HepG2 (cell line): ENCODE data around the gene IGSF11. TPM values are rescaled to one million over a fixed set of nuclear protein-coding genes. Genes with fewer than 3 reads are reported as not detected.

Experiments used
- ATAC-seq: fragments of 200-7000 bp; cut with Tn5 transposase; 3 replicates; pipeline ENCODE4 v1.9.1; 2020; ENCODE audit warnings: mild to moderate bottlenecking, moderate library complexity
- BruUV-seq: library from RNA; stranded (reverse); fragments of 400-500 nt; replicated peaks from 2 replicates; lab custom pipeline; 2021; lab: Mats Ljungman, UMichigan
- CTCF ChIA-PET: fragments of 300-600 bp; formaldehyde crosslinking; extraction: SDS; loops from one replicate; lab custom pipeline; 2021; ENCODE audit warnings: low total read pairs, inconsistent platforms, low intra/inter-chr PET ratio; lab: Yijun Ruan, JAX
- POLR2A ChIA-PET: fragments of 350-600 bp; sonication (Branson Sonifier 250); formaldehyde crosslinking; loops from one replicate; lab custom pipeline; 2020; ENCODE audit warnings: antibody characterized with exemption, inconsistent platforms; lab: Yijun Ruan, JAX
- DNase-seq: peaks from one replicate; pipeline ENCODE4 v3.0.0-alpha.2; 2015; ENCODE audit warnings: low spot score
- FAIRE-seq: peaks from 3 replicates; lab custom pipeline; 2011; peaks lifted over from hg19 to GRCh38; lab: Jason Lieb, UNC
- H2AFZ ChIP-seq: one replicate; pipeline ENCODE4 v1.6.1; 2011; ENCODE audit warnings: low read length, inconsistent platforms
- H3K27ac ChIP-seq: fragments of 300-600 bp; 3 replicates; pipeline ENCODE4 v1.8.0; 2011; ENCODE audit warnings: mixed run types, mild to moderate bottlenecking, mixed read lengths, low read length, inconsistent platforms; ENCODE audit not compliant: insufficient read depth; ENCODE audit errors: extremely low read length
- H3K27me3 ChIP-seq, 2 experiments: fragments of 200-600 bp in 1 of 2; 2 replicates in 1 of 2; 3 replicates in 1 of 2; pipeline versions ENCODE4 v1.6.0 to v1.8.0; 2011; ENCODE audit warnings: low read length in 2 of 2, mild to moderate bottlenecking in 2 of 2, moderate library complexity in 2 of 2, inconsistent platforms in 1 of 2; ENCODE audit not compliant: insufficient read depth in 2 of 2, control insufficient read depth in 1 of 2
- H3K36me3 ChIP-seq, 2 experiments: fragments of 200-600 bp in 1 of 2; replicated peaks in 1 of 2; 2 replicates in 1 of 2; 3 replicates in 1 of 2; pipeline versions ENCODE4 v1.5.1 to v1.8.0; 2011; ENCODE audit warnings: low read length in 2 of 2, inconsistent platforms in 1 of 2; ENCODE audit not compliant: insufficient read depth in 2 of 2, control insufficient read depth in 1 of 2
- H3K4me1 ChIP-seq: 2 replicates; pipeline ENCODE4 v1.5.1; 2012; ENCODE audit warnings: low read length, inconsistent platforms; ENCODE audit not compliant: insufficient read depth
- H3K4me2 ChIP-seq: 2 replicates; pipeline ENCODE4 v1.6.0; 2011; ENCODE audit warnings: low read depth, low read length, inconsistent platforms
- H3K4me3 ChIP-seq, 3 experiments: fragments of 200-600 bp in 1 of 3; sonication (generic), shearing (Covaris generic) in 1 of 3; replicated peaks in 1 of 3; 2 replicates each; pipeline ENCODE4 v1.5.1; 2011 to 2016; ENCODE audit warnings: low read length in 3 of 3, inconsistent platforms in 2 of 3, low read depth in 2 of 3, mild to moderate bottlenecking in 2 of 3, control low read depth in 1 of 3, mixed read lengths in 1 of 3; ENCODE audit not compliant: insufficient read depth in 1 of 3
- H3K79me2 ChIP-seq: one replicate; pipeline ENCODE4 v1.6.1; 2011; ENCODE audit warnings: low read length, inconsistent platforms; ENCODE audit not compliant: insufficient read depth
- H3K9ac ChIP-seq: 2 replicates; pipeline ENCODE4 v1.6.0; 2011; ENCODE audit warnings: mild to moderate bottlenecking, low read depth, low read length, inconsistent platforms; ENCODE audit not compliant: insufficient read depth
- H3K9me3 ChIP-seq: 2 replicates; pipeline ENCODE4 v1.5.1; 2012; ENCODE audit warnings: mild to moderate bottlenecking, low read length
- H4K20me1 ChIP-seq: 2 replicates; pipeline ENCODE4 v1.6.0; 2011; ENCODE audit warnings: inconsistent platforms, mild to moderate bottlenecking, low read length, moderate library complexity; ENCODE audit not compliant: insufficient read depth
- CBX2 ChIP-seq, 2 experiments: fragments of 200-600 bp in 1 of 2; sonication (generic); formaldehyde crosslinking in 1 of 2; IDR thresholded peaks; 2 replicates each; pipeline versions ENCODE4 v1.7.0 to v1.8.1; 2018 to 2022; ENCODE audit warnings: low read depth in 2 of 2, low read length in 1 of 2, mild to moderate bottlenecking in 1 of 2, missing genetic modification reagents in 1 of 2
- CENPX ChIP-seq: sonication (generic); formaldehyde crosslinking; IDR thresholded peaks from 2 replicates; pipeline ENCODE4 v1.9.0; 2021; ENCODE audit warnings: mild to moderate bottlenecking, missing genetic modification reagents, moderate library complexity
- EEA1 ChIP-seq: sonication (generic); formaldehyde crosslinking; IDR thresholded peaks from 2 replicates; pipeline ENCODE4 v1.5.1; 2020; ENCODE audit warnings: mild to moderate bottlenecking, missing genetic modification reagents, borderline replicate concordance
- FOXA3 ChIP-seq: IDR thresholded peaks from 2 replicates; pipeline ENCODE4 v1.6.1; 2016; ENCODE audit warnings: missing genetic modification reagents, missing compliant biosample characterization
- FOXP1 ChIP-seq, 2 experiments: fragments of 450-650 bp in 1 of 2; IDR thresholded peaks; 2 replicates each; pipeline ENCODE4 v1.6.1; 2017 to 2018; ENCODE audit warnings: antibody characterized with exemption in 1 of 2
- PHF20 ChIP-seq: sonication (generic); formaldehyde crosslinking; IDR thresholded peaks from 2 replicates; pipeline ENCODE4 v1.5.0; 2020; ENCODE audit warnings: mild to moderate bottlenecking, missing genetic modification reagents
- TOE1 ChIP-seq: sonication (generic); formaldehyde crosslinking; IDR thresholded peaks from 2 replicates; pipeline ENCODE4 v1.4.0; 2020; ENCODE audit warnings: mild to moderate bottlenecking, missing genetic modification reagents
- ZNF780A ChIP-seq: sonication (generic); formaldehyde crosslinking; IDR thresholded peaks from 2 replicates; pipeline ENCODE4 v1.8.0; 2022; ENCODE audit warnings: mild to moderate bottlenecking, missing genetic modification reagents, moderate library complexity
- ZNF792 ChIP-seq: IDR thresholded peaks from 2 replicates; pipeline ENCODE4 v1.6.1; 2016
- ZNF878 ChIP-seq: sonication (generic); formaldehyde crosslinking; IDR thresholded peaks from 2 replicates; pipeline ENCODE4 v1.8.1; 2023; ENCODE audit warnings: mild to moderate bottlenecking, missing genetic modification reagents, moderate library complexity
- WGBS: methylation state at CpG from one replicate; pipeline ENCODE4 v1.1.6; 2017; ENCODE audit warnings: low lambda C conversion rate; 5-methylcytosine and 5-hydroxymethylcytosine counted together
- in situ Hi-C: cut with HindIII; loops from 2 replicates; pipeline ENCODE4 v1.10.0; 2017; ENCODE audit warnings: low pct_unique_long_range_greater_than_20kb; ENCODE audit not compliant: extremely low pct_ligation_motif_present
- intact Hi-C: fragments of 100-400 bp; cut with micrococcal nuclease; formaldehyde crosslinking; loops from one replicate; pipeline ENCODE4 v1.10.0; 2022; ENCODE audit not compliant: unreplicated experiment
- polyA plus RNA-seq, 8 experiments: library from polyadenylated mRNA; depleted of rRNA in 3 of 8; stranded (reverse) in 7 of 8; unstranded in 1 of 8; fragments of >200 nt; fragmentation: Illumina TruSeq in 4 of 8; extraction: Trizol in 4 of 8; gene quantifications; 2 replicates each; pipeline versions ENCODE4 v1.2.1 to v1.2.3, GENCODE V29; 2011 to 2016; ENCODE audit warnings: low read depth in 4 of 8, missing spikeins in 1 of 8, mixed read lengths in 1 of 8; ENCODE audit not compliant: insufficient read depth in 1 of 8
- total RNA-seq, 5 experiments: library from RNA; depleted of rRNA; stranded (reverse); fragments of >200 nt; fragmentation: Illumina TruSeq; extraction: Trizol; gene quantifications; 2 replicates each; pipeline ENCODE4 v1.2.3, GENCODE V29; 2016; ENCODE audit warnings: low read depth in 1 of 5
- TF ChIP-seq, protein P1 (sequence below): IDR thresholded peaks from 2 replicates; pipeline ENCODE4 v1.6.1; 2016; ENCODE audit warnings: control low read depth
- TF ChIP-seq, protein P2 (sequence below): sonication (generic); formaldehyde crosslinking; IDR thresholded peaks from 2 replicates; pipeline ENCODE4 v1.4.0; 2020; ENCODE audit warnings: mild to moderate bottlenecking, missing genetic modification reagents, borderline replicate concordance
- TF ChIP-seq, protein P3 (sequence below): sonication (generic); formaldehyde crosslinking; IDR thresholded peaks from 2 replicates; pipeline ENCODE4 v1.5.0; 2020; ENCODE audit warnings: mild to moderate bottlenecking, missing genetic modification reagents, borderline replicate concordance
- TF ChIP-seq, protein P4 (sequence below): sonication (generic); formaldehyde crosslinking; IDR thresholded peaks from 2 replicates; pipeline ENCODE4 v1.4.0; 2020; ENCODE audit warnings: missing genetic modification reagents

The IGSF11 gene
- total and polyA plus RNA-seq, 2 of the 13 experiments (the other 11 are each of a cell fraction or from before 2014, with no cell fraction given) = not detected

DNA sequence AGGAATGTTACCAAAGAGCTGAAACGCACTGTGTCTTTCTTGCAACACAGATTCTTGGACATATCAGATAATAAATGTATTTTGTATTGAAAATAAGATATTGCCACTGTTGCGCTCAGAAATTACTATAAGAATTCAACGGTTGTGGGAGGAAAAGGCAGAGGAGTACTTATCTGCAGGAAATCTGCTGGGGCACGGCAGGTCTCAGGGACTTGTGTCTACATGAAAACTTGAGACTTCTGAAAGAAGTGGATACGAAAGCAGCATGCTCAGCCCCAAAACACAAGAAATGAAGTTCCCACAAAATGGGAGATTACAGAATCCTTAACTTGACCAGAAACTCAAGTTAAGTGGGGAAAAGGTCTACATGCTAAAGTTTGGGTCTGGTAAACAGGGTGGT lies 86.5 kb downstream of the IGSF11 start:
- no peak overlapping the region for H3K27ac ChIP-seq
- no peaks in the 10 kb centered on the region for H3K4me1 ChIP-seq
- WGBS = 20% methylated on average over 5 of the region's 5 CpGs
- no peaks in the 10 kb centered on the region for H3K9me3 ChIP-seq
- peak overlapping the region; percentile 60 for H2AFZ ChIP-seq
- intact Hi-C loops (no loop called here), in situ Hi-C loops (no loop called here)
- ATAC-seq (no peak), FAIRE-seq (no peak), DNase-seq (no peak)
- no peaks in the 10 kb centered on the region for H3K79me2 ChIP-seq
- POLR2A ChIA-PET = no interaction called here
- no peak overlapping the region for H3K4me3 ChIP-seq
- no peaks in the 10 kb centered on the region for H3K27me3 ChIP-seq
- H3K9ac ChIP-seq = no peak overlapping the region
- no peaks in the 10 kb centered on the region for H4K20me1 ChIP-seq
- no peak overlapping the region for H3K4me2 ChIP-seq
- CTCF ChIA-PET = no interaction called here
- no TSS peak for BruUV-seq
- H3K36me3 ChIP-seq = no peaks in the 10 kb centered on the region
- no peak for TF ChIP-seq PHF20 (CRISPR knock-in tag)
- TF ChIP-seq, protein P1, sequence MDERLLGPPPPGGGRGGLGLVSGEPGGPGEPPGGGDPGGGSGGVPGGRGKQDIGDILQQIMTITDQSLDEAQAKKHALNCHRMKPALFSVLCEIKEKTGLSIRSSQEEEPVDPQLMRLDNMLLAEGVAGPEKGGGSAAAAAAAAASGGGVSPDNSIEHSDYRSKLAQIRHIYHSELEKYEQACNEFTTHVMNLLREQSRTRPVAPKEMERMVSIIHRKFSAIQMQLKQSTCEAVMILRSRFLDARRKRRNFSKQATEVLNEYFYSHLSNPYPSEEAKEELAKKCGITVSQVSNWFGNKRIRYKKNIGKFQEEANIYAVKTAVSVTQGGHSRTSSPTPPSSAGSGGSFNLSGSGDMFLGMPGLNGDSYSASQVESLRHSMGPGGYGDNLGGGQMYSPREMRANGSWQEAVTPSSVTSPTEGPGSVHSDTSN (CRISPR knock-in tag) = no peak
- no peak for TF ChIP-seq ZNF792
- TF ChIP-seq ZNF780A (CRISPR knock-in tag) = no peak
- no peak for TF ChIP-seq FOXP1 (IDR thresholded peaks at IDR 0.05)
- no peak for TF ChIP-seq FOXP1 (CRISPR knock-in tag; IDR thresholded peaks at IDR 0.05)
- TF ChIP-seq, protein P2, sequence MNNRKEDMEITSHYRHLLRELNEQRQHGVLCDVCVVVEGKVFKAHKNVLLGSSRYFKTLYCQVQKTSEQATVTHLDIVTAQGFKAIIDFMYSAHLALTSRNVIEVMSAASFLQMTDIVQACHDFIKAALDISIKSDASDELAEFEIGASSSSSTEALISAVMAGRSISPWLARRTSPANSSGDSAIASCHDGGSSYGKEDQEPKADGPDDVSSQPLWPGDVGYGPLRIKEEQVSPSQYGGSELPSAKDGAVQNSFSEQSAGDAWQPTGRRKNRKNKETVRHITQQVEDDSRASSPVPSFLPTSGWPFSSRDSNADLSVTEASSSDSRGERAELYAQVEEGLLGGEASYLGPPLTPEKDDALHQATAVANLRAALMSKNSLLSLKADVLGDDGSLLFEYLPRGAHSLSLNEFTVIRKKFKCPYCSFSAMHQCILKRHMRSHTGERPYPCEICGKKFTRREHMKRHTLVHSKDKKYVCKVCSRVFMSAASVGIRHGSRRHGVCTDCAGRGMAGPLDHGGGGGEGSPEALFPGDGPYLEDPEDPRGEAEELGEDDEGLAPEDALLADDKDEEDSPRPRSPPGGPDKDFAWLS = no peak
- TF ChIP-seq, protein P3, sequence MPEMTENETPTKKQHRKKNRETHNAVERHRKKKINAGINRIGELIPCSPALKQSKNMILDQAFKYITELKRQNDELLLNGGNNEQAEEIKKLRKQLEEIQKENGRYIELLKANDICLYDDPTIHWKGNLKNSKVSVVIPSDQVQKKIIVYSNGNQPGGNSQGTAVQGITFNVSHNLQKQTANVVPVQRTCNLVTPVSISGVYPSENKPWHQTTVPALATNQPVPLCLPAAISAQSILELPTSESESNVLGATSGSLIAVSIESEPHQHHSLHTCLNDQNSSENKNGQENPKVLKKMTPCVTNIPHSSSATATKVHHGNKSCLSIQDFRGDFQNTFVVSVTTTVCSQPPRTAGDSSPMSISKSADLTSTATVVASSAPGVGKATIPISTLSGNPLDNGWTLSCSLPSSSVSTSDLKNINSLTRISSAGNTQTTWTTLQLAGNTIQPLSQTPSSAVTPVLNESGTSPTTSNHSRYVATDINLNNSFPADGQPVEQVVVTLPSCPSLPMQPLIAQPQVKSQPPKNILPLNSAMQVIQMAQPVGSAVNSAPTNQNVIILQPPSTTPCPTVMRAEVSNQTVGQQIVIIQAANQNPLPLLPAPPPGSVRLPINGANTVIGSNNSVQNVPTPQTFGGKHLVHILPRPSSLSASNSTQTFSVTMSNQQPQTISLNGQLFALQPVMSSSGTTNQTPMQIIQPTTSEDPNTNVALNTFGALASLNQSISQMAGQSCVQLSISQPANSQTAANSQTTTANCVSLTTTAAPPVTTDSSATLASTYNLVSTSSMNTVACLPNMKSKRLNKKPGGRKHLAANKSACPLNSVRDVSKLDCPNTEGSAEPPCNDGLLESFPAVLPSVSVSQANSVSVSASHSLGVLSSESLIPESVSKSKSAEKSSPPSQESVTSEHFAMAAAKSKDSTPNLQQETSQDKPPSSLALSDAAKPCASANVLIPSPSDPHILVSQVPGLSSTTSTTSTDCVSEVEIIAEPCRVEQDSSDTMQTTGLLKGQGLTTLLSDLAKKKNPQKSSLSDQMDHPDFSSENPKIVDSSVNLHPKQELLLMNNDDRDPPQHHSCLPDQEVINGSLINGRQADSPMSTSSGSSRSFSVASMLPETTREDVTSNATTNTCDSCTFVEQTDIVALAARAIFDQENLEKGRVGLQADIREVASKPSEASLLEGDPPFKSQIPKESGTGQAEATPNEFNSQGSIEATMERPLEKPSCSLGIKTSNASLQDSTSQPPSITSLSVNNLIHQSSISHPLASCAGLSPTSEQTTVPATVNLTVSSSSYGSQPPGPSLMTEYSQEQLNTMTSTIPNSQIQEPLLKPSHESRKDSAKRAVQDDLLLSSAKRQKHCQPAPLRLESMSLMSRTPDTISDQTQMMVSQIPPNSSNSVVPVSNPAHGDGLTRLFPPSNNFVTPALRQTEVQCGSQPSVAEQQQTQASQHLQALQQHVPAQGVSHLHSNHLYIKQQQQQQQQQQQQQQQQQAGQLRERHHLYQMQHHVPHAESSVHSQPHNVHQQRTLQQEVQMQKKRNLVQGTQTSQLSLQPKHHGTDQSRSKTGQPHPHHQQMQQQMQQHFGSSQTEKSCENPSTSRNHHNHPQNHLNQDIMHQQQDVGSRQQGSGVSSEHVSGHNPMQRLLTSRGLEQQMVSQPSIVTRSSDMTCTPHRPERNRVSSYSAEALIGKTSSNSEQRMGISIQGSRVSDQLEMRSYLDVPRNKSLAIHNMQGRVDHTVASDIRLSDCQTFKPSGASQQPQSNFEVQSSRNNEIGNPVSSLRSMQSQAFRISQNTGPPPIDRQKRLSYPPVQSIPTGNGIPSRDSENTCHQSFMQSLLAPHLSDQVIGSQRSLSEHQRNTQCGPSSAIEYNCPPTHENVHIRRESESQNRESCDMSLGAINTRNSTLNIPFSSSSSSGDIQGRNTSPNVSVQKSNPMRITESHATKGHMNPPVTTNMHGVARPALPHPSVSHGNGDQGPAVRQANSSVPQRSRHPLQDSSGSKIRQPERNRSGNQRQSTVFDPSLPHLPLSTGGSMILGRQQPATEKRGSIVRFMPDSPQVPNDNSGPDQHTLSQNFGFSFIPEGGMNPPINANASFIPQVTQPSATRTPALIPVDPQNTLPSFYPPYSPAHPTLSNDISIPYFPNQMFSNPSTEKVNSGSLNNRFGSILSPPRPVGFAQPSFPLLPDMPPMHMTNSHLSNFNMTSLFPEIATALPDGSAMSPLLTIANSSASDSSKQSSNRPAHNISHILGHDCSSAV (CRISPR knock-in tag) = no peak
- TF ChIP-seq CBX2 (IDR thresholded peaks at IDR 0.05; ENCODE audit: low read depth, low read length) = no peak
- TF ChIP-seq CBX2 (CRISPR knock-in tag; IDR thresholded peaks at IDR 0.05; ENCODE audit: low read depth) = no peak
- TF ChIP-seq ZNF878 = no peak
- TF ChIP-seq, protein P4, sequence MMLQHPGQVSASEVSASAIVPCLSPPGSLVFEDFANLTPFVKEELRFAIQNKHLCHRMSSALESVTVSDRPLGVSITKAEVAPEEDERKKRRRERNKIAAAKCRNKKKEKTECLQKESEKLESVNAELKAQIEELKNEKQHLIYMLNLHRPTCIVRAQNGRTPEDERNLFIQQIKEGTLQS (CRISPR knock-in tag) = no peak
- TF ChIP-seq CENPX = no peak
- no peak for TF ChIP-seq TOE1 (CRISPR knock-in tag)
- TF ChIP-seq FOXA3 (CRISPR knock-in tag) = no peak
- TF ChIP-seq EEA1 = no peak
